HS-5 (cell line): ENCODE data around the gene HCRT.
"Not testable (repeated sequence)": the region's sequence is repeated elsewhere in the genome, so short reads cannot be mapped to it uniquely, and the experiment has no call there.

Experiments used
- DNase-seq: peaks from one replicate; pipeline ENCODE4 v3.0.0-alpha.2; 2012; ENCODE audit warnings: low read depth

Gene HCRT

GRCh38 chr17:42179335-42179734, 5.9 kb downstream of the HCRT start:
- DNase-seq: no peak

- DNase-seq: no peak
These were observed 6.4 kb downstream of the HCRT start for GRCh38 chr17:42178817-42179216.

- DNase-seq: no peak
These were observed 7.6 kb downstream of the HCRT start for GRCh38 chr17:42177684-42178083.

GRCh38 chr17:42174126-42174783, 11.0 kb downstream of the HCRT start:
- DNase-seq: no peak

- no peak for DNase-seq
These were observed 13.4 kb downstream of the HCRT start for GRCh38 chr17:42171831-42172230.

- no peak for DNase-seq
These were observed 15.9 kb downstream of the HCRT start for GRCh38 chr17:42169351-42169750.

GRCh38 chr17:42167807-42168206, 17.4 kb downstream of the HCRT start:
- no peak for DNase-seq

- DNase-seq: no peak
These were observed 19.0 kb downstream of the HCRT start for GRCh38 chr17:42166196-42166763.

GRCh38 chr17:42165751-42166150, 19.5 kb downstream of the HCRT start:
- no peak for DNase-seq

GRCh38 chr17:42163696-42164407, 21.4 kb downstream of the HCRT start:
- no peak for DNase-seq

GRCh38 chr17:42163113-42163512, 22.1 kb downstream of the HCRT start:
- no peak for DNase-seq

GRCh38 chr17:42160531-42160910, 24.7 kb downstream of the HCRT start:
- DNase-seq: no peak

- DNase-seq: no peak
These were observed 25.3 kb downstream of the HCRT start for GRCh38 chr17:42159796-42160530.

GRCh38 chr17:42155614-42156045, 29.6 kb downstream of the HCRT start:
- no peak for DNase-seq

GRCh38 chr17:42153919-42154742, 31.1 kb downstream of the HCRT start:
- no peak for DNase-seq

- DNase-seq: no peak
These were observed 38.2 kb downstream of the HCRT start for GRCh38 chr17:42146911-42147607.

- DNase-seq: not testable (repeated sequence)
These were observed 42.1 kb downstream of the HCRT start for GRCh38 chr17:42143138-42143537.

GRCh38 chr17:42142371-42142896, 42.8 kb downstream of the HCRT start:
- peak; percentile 40 for DNase-seq

- DNase-seq: no peak
These were observed 43.9 kb downstream of the HCRT start for GRCh38 chr17:42141382-42141781.

- DNase-seq: not testable (repeated sequence)
These were observed 44.6 kb downstream of the HCRT start for GRCh38 chr17:42140690-42141089.
